MCF 10A (cell line): ENCODE results near the gene TMEM91. TPM values are rescaled to one million over a fixed set of nuclear protein-coding genes. Genes with fewer than 3 reads are reported as not detected.

Experiments used
- BruUV-seq: library from RNA; stranded (reverse); fragments of 400-500 nt; replicated peaks from 2 replicates; lab custom pipeline; 2021; lab: Mats Ljungman, UMichigan
- CTCF ChIA-PET: fragments of 300-600 bp; sonication (Branson Sonifier 250); formaldehyde crosslinking; extraction: SDS; loops from one replicate; lab custom pipeline; 2021; ENCODE audit warnings: antibody characterized with exemption, inconsistent platforms; lab: Yijun Ruan, JAX
- POLR2A ChIA-PET: fragments of 300-600, 350-650 bp; sonication (Branson Sonifier 250); formaldehyde crosslinking; extraction: SDS; loops from one replicate; lab custom pipeline; 2020; ENCODE audit warnings: antibody characterized with exemption, inconsistent platforms; lab: Yijun Ruan, JAX
- DNase-seq: peaks from one replicate; pipeline ENCODE4 v3.0.0-alpha.2; 2018; ENCODE audit not compliant: unreplicated experiment
- H3K27ac Mint-ChIP-seq: one replicate; pipeline ENCODE4 v1.8.0; 2022; ENCODE audit warnings: mild to moderate bottlenecking, low read depth, mixed read lengths; ENCODE audit not compliant: unreplicated experiment
- H3K27me3 Mint-ChIP-seq: one replicate; pipeline ENCODE4 v1.8.0; 2022; ENCODE audit warnings: mixed read lengths; ENCODE audit not compliant: insufficient read depth, unreplicated experiment
- H3K36me3 Mint-ChIP-seq: one replicate; pipeline ENCODE4 v1.8.0; 2022; ENCODE audit warnings: mild to moderate bottlenecking, moderate library complexity, mixed read lengths; ENCODE audit not compliant: insufficient read depth, unreplicated experiment
- H3K4me1 Mint-ChIP-seq: one replicate; pipeline ENCODE4 v1.8.0; 2022; ENCODE audit warnings: mixed read lengths; ENCODE audit not compliant: insufficient read depth, unreplicated experiment
- H3K4me3 Mint-ChIP-seq: one replicate; pipeline ENCODE4 v1.8.0; 2022; ENCODE audit warnings: mild to moderate bottlenecking, moderate library complexity, mixed read lengths; ENCODE audit not compliant: unreplicated experiment
- H3K9me3 Mint-ChIP-seq: one replicate; pipeline ENCODE4 v1.8.0; 2022; ENCODE audit warnings: mixed read lengths; ENCODE audit not compliant: unreplicated experiment
- intact Hi-C: fragments of 100-400 bp; cut with micrococcal nuclease; formaldehyde crosslinking; loops from 2 replicates; pipeline ENCODE4 v1.14.1; 2022
- total RNA-seq: library from RNA; stranded (reverse); gene quantifications from 2 replicates; pipeline ENCODE4 v1.2.3, GENCODE V29; 2022
- TF ChIP-seq, protein P1 (sequence below): fragments of 200-600 bp; IDR thresholded peaks from one replicate; pipeline ENCODE4 v1.8.0; 2022; ENCODE audit warnings: antibody characterized with exemption, mild to moderate bottlenecking; ENCODE audit not compliant: unreplicated experiment

TMEM91 gene
- total RNA-seq, 1 experiment from 2014 or later: 6.1 TPM

DNA sequence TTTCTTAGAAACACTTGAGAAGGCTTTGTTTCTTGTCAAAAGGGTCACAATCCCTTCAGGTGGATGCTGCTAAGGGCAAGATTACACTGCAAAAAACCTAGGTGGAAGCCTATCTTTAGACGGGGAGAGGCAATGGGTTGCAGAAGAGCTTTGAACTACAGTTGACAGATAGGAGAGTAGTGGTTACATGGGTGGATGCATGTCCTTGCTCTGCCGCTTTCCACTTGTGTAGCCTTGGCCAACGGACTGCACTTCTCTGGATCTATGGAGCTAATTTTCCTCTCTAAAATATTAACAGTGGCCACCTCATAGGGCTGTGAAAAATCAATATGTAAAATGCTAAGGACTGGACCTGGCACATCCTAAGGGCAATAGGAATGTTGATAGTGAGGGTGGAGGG lies 22.3 kb downstream of the TMEM91 start:
- no peak for DNase-seq
- POLR2A ChIA-PET: interaction anchor here (0.9 to 2.6 kb wide), 6 partner anchors 11 to 88 kb away, joined by 3 to 19 read pairs (median 10); partner anchors contain the start of genes B9D2 and DMAC2
- CTCF ChIA-PET: interaction anchor here (0.6 to 1.0 kb wide), 2 partner anchors 32 to 86 kb away, joined by 3 read pairs; no protein-coding TSS in a partner anchor
- Mint-ChIP-seq H3K36me3 (peaks cover 22% of the 10 kb centered on the region), H3K4me3 (peak overlapping the region; percentile 99), H3K27ac (peak overlapping the region; percentile 99), H3K4me1 (peaks cover 25% of the 10 kb centered on the region), H3K9me3 (no peaks in the 10 kb centered on the region), H3K27me3 (no peaks in the 10 kb centered on the region)
- TF ChIP-seq, protein P1, sequence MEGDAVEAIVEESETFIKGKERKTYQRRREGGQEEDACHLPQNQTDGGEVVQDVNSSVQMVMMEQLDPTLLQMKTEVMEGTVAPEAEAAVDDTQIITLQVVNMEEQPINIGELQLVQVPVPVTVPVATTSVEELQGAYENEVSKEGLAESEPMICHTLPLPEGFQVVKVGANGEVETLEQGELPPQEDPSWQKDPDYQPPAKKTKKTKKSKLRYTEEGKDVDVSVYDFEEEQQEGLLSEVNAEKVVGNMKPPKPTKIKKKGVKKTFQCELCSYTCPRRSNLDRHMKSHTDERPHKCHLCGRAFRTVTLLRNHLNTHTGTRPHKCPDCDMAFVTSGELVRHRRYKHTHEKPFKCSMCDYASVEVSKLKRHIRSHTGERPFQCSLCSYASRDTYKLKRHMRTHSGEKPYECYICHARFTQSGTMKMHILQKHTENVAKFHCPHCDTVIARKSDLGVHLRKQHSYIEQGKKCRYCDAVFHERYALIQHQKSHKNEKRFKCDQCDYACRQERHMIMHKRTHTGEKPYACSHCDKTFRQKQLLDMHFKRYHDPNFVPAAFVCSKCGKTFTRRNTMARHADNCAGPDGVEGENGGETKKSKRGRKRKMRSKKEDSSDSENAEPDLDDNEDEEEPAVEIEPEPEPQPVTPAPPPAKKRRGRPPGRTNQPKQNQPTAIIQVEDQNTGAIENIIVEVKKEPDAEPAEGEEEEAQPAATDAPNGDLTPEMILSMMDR: no peak
- intact Hi-C loops: loop anchor here (5.0 kb wide), 1 partner anchor 46 kb away; the partner anchor contains the start of gene TGFB1
- no TSS peak for BruUV-seq

DNA sequence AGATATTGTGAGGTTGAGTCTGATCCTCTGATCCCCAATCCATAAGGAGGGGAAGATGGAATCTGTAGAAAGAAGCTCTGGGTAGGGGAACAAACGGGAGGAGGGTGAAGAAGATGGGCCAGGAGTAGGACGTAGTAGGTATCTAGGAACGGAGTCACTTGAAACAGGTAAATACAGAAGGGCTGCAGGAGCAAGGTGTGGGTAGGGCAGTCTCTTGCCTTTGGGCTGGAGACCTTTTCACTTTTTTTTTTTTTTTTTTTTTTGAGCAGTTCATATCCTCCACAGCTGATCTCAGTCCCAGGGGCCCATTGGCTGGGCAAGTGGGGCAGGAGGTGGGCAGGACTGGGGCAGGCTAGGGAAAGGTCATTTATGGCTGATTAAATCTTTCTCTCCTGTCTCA lies 22.8 kb downstream of the TMEM91 start:
- Mint-ChIP-seq H3K4me3 (peak overlapping the region; percentile 99), H3K27me3 (no peaks in the 10 kb centered on the region), H3K36me3 (peaks cover 17% of the 10 kb centered on the region), H3K9me3 (no peaks in the 10 kb centered on the region), H3K4me1 (peaks cover 25% of the 10 kb centered on the region), H3K27ac (peak overlapping the region; percentile 99)
- no TSS peak for BruUV-seq
- ChIA-PET CTCF (interaction anchor here (1.0 kb wide), 1 partner anchor 32 kb away, joined by 3 read pairs; no protein-coding TSS in a partner anchor), POLR2A (interaction anchor here (1.6 to 2.6 kb wide), 4 partner anchors 10 to 72 kb away, joined by 8 to 19 read pairs (median 12); partner anchors contain the start of genes B9D2 and DMAC2)
- TF ChIP-seq, protein P1: no peak
- intact Hi-C loops: loop anchor here (5.0 kb wide), 1 partner anchor 47 kb away; the partner anchor contains the start of gene TGFB1
- no peak for DNase-seq

DNA sequence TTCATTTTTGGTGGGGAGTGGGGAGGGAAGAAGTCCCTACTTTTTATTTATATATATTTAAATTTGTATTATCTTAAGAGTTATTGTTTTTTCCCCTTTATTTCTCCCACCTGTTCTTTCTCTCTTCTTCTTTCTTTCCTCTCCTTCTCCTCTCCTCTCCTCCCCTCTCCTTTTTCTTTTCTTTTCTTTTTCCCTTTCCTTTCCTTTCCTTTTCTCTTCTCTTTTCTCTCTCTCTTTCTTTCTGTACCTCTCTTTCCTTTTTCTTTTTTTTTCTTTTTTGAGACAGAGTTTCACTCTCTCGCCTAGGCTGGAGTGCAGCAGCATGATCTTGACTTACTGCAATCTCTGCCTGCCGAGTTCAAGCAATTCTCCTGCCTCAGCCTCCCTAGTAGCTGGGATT lies 23.2 kb downstream of the TMEM91 start:
- Mint-ChIP-seq H3K36me3 (peaks cover 16% of the 10 kb centered on the region), H3K27ac (no peak overlapping the region), H3K4me1 (peaks cover 25% of the 10 kb centered on the region), H3K4me3 (peak overlapping the region; percentile 62), H3K9me3 (no peaks in the 10 kb centered on the region), H3K27me3 (no peaks in the 10 kb centered on the region)
- DNase-seq: no peak
- intact Hi-C loops: loop anchor here (5.0 kb wide), 1 partner anchor 47 kb away; the partner anchor contains the start of gene TGFB1
- POLR2A ChIA-PET: interaction anchor here (0.7 to 2.6 kb wide), 4 partner anchors 10 to 103 kb away, joined by 3 to 19 read pairs (median 10); partner anchors contain the start of gene B9D2
- CTCF ChIA-PET: interaction anchor here (0.7 kb wide), 1 partner anchor 10 kb away, joined by 3 read pairs; no protein-coding TSS in a partner anchor
- TF ChIP-seq, protein P1: no peak
- no TSS peak for BruUV-seq

DNA sequence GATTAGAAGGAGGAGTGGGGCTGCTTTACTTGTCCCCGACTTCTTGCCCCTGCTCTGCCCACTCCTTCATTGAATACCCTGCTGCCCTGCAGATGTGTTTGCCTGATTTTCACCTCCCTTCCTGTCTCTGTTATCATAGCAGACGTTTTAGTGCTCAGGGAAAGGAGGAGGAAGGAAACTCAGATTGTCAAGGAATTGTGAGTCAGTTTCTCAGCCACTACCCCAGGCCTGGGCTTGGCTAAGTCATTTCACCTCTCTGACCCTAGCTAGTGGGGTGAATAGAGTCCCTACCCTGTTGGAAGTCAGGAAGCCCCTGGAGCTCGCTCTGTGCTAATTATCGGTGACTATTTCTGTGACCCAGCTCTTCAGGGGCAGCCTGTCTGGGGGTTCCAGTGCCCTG lies 25.1 kb downstream of the TMEM91 start:
- Mint-ChIP-seq H3K36me3 (peaks cover 5% of the 10 kb centered on the region), H3K27ac (no peak overlapping the region), H3K4me1 (peaks cover 14% of the 10 kb centered on the region), H3K27me3 (no peaks in the 10 kb centered on the region), H3K4me3 (no peak overlapping the region), H3K9me3 (no peaks in the 10 kb centered on the region)
- POLR2A ChIA-PET: no interaction called here
- BruUV-seq: no TSS peak
- CTCF ChIA-PET: interaction anchor here (0.6 kb wide), 1 partner anchor 651 kb away, joined by 3 read pairs; no protein-coding TSS in a partner anchor
- no peak for DNase-seq
- TF ChIP-seq, protein P1: no peak
- intact Hi-C loops: no loop called here
